Naive thymus-derived CD4-positive, alpha-beta T cell (primary cell): ENCODE data around the gene PRLH. TPM values are rescaled to one million over a fixed set of nuclear protein-coding genes. Genes with fewer than 3 reads are reported as not detected.

Experiments
- ATAC-seq: fragments of 150-1000 bp; cut with Tn5 transposase; 2 replicates; pipeline ENCODE4 v1.10.0; 2021; ENCODE audit warnings: mild to moderate bottlenecking, moderate library complexity
- CTCF ChIA-PET: fragments of 350-600 bp; sonication (Branson Sonifier 250); formaldehyde crosslinking; loops from one replicate; lab custom pipeline; 2021; ENCODE audit warnings: antibody characterized with exemption; lab: Charles Lee
- POLR2A ChIA-PET: fragments of 350-600 bp; sonication (Branson Sonifier 250); formaldehyde crosslinking; loops from one replicate; lab custom pipeline; 2021; ENCODE audit warnings: antibody characterized with exemption, inconsistent platforms; lab: Charles Lee
- DNase-seq, 9 donors: peaks; one replicate each; pipeline versions ENCODE4 v3.0.0 to v3.0.0-alpha.2; 2020 to 2022; ENCODE audit warnings: mixed read lengths in 1 of 9
- H3K27ac ChIP-seq: one replicate; pipeline ENCODE4 v1.7.0; 2013; ENCODE audit warnings: mild to moderate bottlenecking, low read depth, low read length, moderate library complexity
- H3K27me3 ChIP-seq, 2 donors: one replicate each; pipeline ENCODE4 v1.7.0; 2013; ENCODE audit warnings: low read length in 2 of 2, mild to moderate bottlenecking in 2 of 2, moderate library complexity in 2 of 2; ENCODE audit not compliant: control insufficient read depth in 2 of 2, insufficient read depth in 2 of 2
- H3K36me3 ChIP-seq, 3 experiments: 1 replicate in 2 of 3; 2 replicates in 1 of 3; pipeline ENCODE4 v1.7.0; 2013; ENCODE audit warnings: low read length in 3 of 3, mild to moderate bottlenecking in 3 of 3, moderate library complexity in 1 of 3; ENCODE audit not compliant: insufficient read depth in 3 of 3, control insufficient read depth in 2 of 3
- H3K4me1 ChIP-seq, 2 donors: one replicate each; pipeline ENCODE4 v1.7.0; 2013; ENCODE audit warnings: low read length in 2 of 2, mild to moderate bottlenecking in 2 of 2, moderate library complexity in 1 of 2; ENCODE audit not compliant: control insufficient read depth in 2 of 2, insufficient read depth in 2 of 2
- H3K4me3 ChIP-seq: 2 replicates; pipeline ENCODE4 v1.7.0; 2013; ENCODE audit warnings: mild to moderate bottlenecking, low read length
- H3K9me3 ChIP-seq, 3 experiments: 1 replicate in 2 of 3; 2 replicates in 1 of 3; pipeline ENCODE4 v1.7.0; 2013; ENCODE audit warnings: low read length in 3 of 3; ENCODE audit not compliant: control insufficient read depth in 2 of 3
- H3K27ac Mint-ChIP-seq, 9 donors: one replicate each; pipeline ENCODE4 v1.8.0; 2020 to 2022; ENCODE audit warnings: mixed read lengths in 9 of 9, mild to moderate bottlenecking in 8 of 9, moderate library complexity in 5 of 9, inconsistent platforms in 2 of 9
- H3K27me3 Mint-ChIP-seq, 5 donors: one replicate each; pipeline ENCODE4 v1.8.0; 2021 to 2022; ENCODE audit warnings: mixed read lengths in 5 of 5, mild to moderate bottlenecking in 1 of 5
- H3K36me3 Mint-ChIP-seq, 5 donors: one replicate each; pipeline ENCODE4 v1.8.0; 2020 to 2022; ENCODE audit warnings: mixed read lengths in 5 of 5, mild to moderate bottlenecking in 3 of 5, inconsistent platforms in 1 of 5
- H3K4me1 Mint-ChIP-seq, 7 donors: one replicate each; pipeline ENCODE4 v1.8.0; 2020 to 2022; ENCODE audit warnings: mixed read lengths in 7 of 7, mild to moderate bottlenecking in 3 of 7, inconsistent platforms in 1 of 7
- H3K4me3 Mint-ChIP-seq, 10 donors: one replicate each; pipeline ENCODE4 v1.8.0; 2020 to 2022; ENCODE audit warnings: mild to moderate bottlenecking in 10 of 10, mixed read lengths in 10 of 10, moderate library complexity in 6 of 10, inconsistent platforms in 2 of 10
- H3K9me3 Mint-ChIP-seq, 11 donors: one replicate each; pipeline ENCODE4 v1.8.0; 2020 to 2022; ENCODE audit warnings: mixed read lengths in 11 of 11, mild to moderate bottlenecking in 4 of 11, inconsistent platforms in 1 of 11, moderate library complexity in 1 of 11
- intact Hi-C, 2 donors: fragments of 100-400 bp; cut with micrococcal nuclease; formaldehyde crosslinking; loops; one replicate each; pipeline ENCODE4 v1.15.1; 2023
- polyA plus RNA-seq, 2 donors: library from polyadenylated mRNA; unstranded; fragments of 300-500 nt; fragmentation: Illumina TruSeq; gene quantifications; one replicate each; pipeline ENCODE4 v1.2.3, GENCODE V29; 2021
- total RNA-seq, 6 experiments: library from RNA in 5 of 6; stranded (reverse) in 5 of 6; gene quantifications; 1 replicate in 5 of 6; 2 replicates in 1 of 6; pipeline ENCODE4 v1.2.3 and lab custom pipeline; 2021 to 2026

PRLH gene
- total and polyA plus RNA-seq, 7 experiments from 2014 or later = not detected

GRCh38 chr2:237546876-237547395 lies 19.4 kb upstream of the PRLH start:
- intact Hi-C loops = no loop called here
- Histone ChIP-seq H3K9me3 (no peaks in the 10 kb centered on the region), H3K36me3 (no peaks in the 10 kb centered on the region), H3K4me1 (no peaks in the 10 kb centered on the region), H3K4me3 (no peak overlapping the region), H3K27me3 (no peaks in the 10 kb centered on the region), H3K27ac (no peak overlapping the region)
- ChIA-PET POLR2A (no interaction called here), CTCF (no interaction called here)
- H3K4me3 Mint-ChIP-seq = no peak overlapping the region
- H3K36me3 Mint-ChIP-seq = no peaks in the 10 kb centered on the region
- no peaks in the 10 kb centered on the region for H3K4me1 Mint-ChIP-seq
- H3K27me3 Mint-ChIP-seq = peaks cover 0 to 7% (median 0%) of the 10 kb centered on the region in 5 donors
- DNase-seq (no peak), ATAC-seq (no peak)
- no peak overlapping the region for H3K27ac Mint-ChIP-seq
- H3K9me3 Mint-ChIP-seq = no peaks in the 10 kb centered on the region

DNA sequence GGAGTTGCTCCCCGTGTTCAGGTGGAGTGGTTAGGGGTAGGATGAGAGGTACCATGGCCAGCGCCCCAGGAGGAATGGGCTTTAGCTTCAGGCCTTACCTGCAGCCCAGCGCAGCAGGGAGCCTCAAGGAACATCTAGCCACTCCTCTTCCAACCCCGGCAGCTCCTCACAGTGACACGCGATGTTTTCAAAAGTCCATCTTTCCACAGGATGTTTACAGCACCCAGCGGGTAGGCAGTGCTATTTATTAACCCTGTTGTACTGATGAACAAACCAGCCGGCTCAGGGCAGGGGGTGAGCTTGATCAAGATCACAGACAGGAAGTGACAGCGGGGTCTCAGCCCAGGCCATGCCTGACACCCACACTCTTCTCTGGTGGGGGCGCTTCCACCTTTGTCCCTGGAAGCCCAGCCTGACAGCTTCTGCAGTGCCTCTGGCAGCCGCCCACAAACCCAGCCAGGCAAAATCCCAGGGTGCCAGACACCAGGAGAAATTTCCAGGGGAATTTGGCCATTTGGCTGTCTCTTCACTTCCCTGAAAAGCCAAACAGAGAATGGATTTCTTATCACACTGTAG lies 18.4 kb upstream of the PRLH start:
- Mint-ChIP-seq H3K4me3 (no peak overlapping the region), H3K27ac (no peak overlapping the region), H3K4me1 (no peaks in the 10 kb centered on the region), H3K9me3 (peaks cover 0 to 4% (median 0%) of the 10 kb centered on the region in 11 donors), H3K27me3 (peaks cover 0 to 7% (median 0%) of the 10 kb centered on the region in 5 donors), H3K36me3 (no peaks in the 10 kb centered on the region)
- intact Hi-C loops = no loop called here
- no peak overlapping the region for H3K4me3 ChIP-seq
- ATAC-seq = no peak
- CTCF ChIA-PET = no interaction called here
- DNase-seq = no peak
- POLR2A ChIA-PET = no interaction called here
- no peaks in the 10 kb centered on the region for H3K36me3 ChIP-seq
- H3K4me1 ChIP-seq = no peaks in the 10 kb centered on the region
- no peaks in the 10 kb centered on the region for H3K27me3 ChIP-seq
- H3K9me3 ChIP-seq = no peaks in the 10 kb centered on the region
- no peak overlapping the region for H3K27ac ChIP-seq

- no peak for ATAC-seq
- no peak overlapping the region for H3K27ac Mint-ChIP-seq
- CTCF ChIA-PET = no interaction called here
- intact Hi-C loops = no loop called here
- peaks cover 0 to 16% (median 0%) of the 10 kb centered on the region in 11 donors for H3K9me3 Mint-ChIP-seq
- Histone ChIP-seq H3K27ac (no peak overlapping the region), H3K27me3 (no peaks in the 10 kb centered on the region), H3K36me3 (no peaks in the 10 kb centered on the region), H3K4me1 (no peaks in the 10 kb centered on the region), H3K9me3 (no peaks in the 10 kb centered on the region), H3K4me3 (no peak overlapping the region)
- POLR2A ChIA-PET = no interaction called here
- no peaks in the 10 kb centered on the region for H3K4me1 Mint-ChIP-seq
- H3K36me3 Mint-ChIP-seq = no peaks in the 10 kb centered on the region
- no peak overlapping the region for H3K4me3 Mint-ChIP-seq
- peaks cover 0 to 11% (median 0%) of the 10 kb centered on the region in 5 donors for H3K27me3 Mint-ChIP-seq
- no peak for DNase-seq
These were observed 17.2 kb upstream of the PRLH start for GRCh38 chr2:237549216-237549615.

DNA sequence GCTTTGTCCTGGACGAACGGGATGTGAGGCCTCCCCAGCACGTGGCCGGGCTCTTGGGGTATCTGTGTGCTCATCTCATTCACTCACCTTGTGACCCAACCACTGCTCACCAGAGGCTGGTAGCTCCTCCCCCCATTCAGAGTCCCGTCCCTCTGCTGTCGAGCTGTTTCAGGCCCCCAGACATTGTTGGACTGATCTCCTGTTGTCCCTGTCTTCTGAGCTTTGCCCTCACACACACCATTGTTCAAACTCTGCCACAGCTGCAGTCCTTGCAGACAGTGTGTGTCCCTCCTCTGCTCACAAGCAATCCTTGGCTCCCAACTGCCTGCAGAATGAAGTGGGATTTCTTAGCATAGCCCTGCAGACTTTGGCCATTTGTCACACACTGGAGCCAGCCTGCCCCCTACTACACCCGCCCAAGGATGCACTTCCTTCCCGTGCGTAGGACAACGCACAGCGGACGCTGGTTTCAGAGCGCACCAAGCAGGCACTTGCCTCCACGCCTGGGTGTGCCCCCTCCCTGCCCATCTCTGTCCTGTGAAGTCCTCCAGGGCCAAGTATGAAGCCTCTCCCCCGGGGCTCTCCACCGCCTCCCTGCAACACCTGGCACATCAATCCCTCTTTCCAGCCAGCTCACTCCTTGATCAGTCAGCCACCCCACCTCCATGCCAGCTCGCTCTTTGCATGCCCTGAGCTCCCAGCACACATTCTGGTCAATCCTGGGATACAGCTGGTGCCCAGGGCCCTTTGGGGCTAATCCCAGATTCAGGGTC lies 16.5 kb upstream of the PRLH start:
- no peaks in the 10 kb centered on the region for H3K4me1 ChIP-seq
- H3K36me3 ChIP-seq = no peaks in the 10 kb centered on the region
- no peak overlapping the region for H3K4me3 ChIP-seq
- CTCF ChIA-PET = no interaction called here
- no peak overlapping the region for H3K27ac ChIP-seq
- DNase-seq = no peak
- POLR2A ChIA-PET = no interaction called here
- peaks cover 0 to 22% (median 0%) of the 10 kb centered on the region in 11 donors for H3K9me3 Mint-ChIP-seq
- intact Hi-C loops = no loop called here
- no peak overlapping the region for H3K27ac Mint-ChIP-seq
- no peaks in the 10 kb centered on the region for H3K27me3 ChIP-seq
- no peaks in the 10 kb centered on the region for H3K9me3 ChIP-seq
- no peak for ATAC-seq
- peaks cover 0 to 11% (median 0%) of the 10 kb centered on the region in 5 donors for H3K27me3 Mint-ChIP-seq
- no peaks in the 10 kb centered on the region for H3K36me3 Mint-ChIP-seq
- no peaks in the 10 kb centered on the region for H3K4me1 Mint-ChIP-seq
- no peak overlapping the region for H3K4me3 Mint-ChIP-seq

- no peak for ATAC-seq
These were observed 15.3 kb upstream of the PRLH start for GRCh38 chr2:237551071-237551574.

DNA sequence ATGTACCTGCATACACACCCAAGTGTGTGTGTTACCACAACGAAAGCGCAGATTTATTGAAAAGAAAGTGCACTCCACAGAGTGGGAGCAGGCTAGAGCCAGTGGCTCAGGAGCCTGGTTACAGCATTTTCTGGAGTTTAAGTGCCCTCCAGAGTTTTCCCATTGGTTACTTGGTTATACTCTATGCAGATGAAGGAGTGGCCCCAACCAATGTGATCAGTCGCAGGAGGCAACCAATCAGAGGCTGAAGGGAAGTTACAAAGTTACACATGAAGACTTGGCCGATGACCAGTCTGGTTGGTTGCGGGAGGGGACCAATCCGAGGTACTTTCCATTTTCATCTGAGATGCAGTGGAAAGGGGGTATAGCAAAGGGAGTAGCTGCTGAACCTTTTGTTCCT lies 13.5 kb upstream of the PRLH start:
- CTCF ChIA-PET = no interaction called here
- Histone ChIP-seq H3K4me3 (no peak overlapping the region), H3K27ac (no peak overlapping the region), H3K36me3 (no peaks in the 10 kb centered on the region), H3K27me3 (no peaks in the 10 kb centered on the region), H3K9me3 (no peaks in the 10 kb centered on the region), H3K4me1 (peaks cover 0 to 6% of the 10 kb centered on the region in 2 donors)
- Mint-ChIP-seq H3K36me3 (peaks cover 0 to 7% (median 0%) of the 10 kb centered on the region in 5 donors), H3K4me3 (no peak overlapping the region), H3K27me3 (peaks cover 0 to 10% (median 0%) of the 10 kb centered on the region in 5 donors), H3K4me1 (peaks cover 0 to 11% (median 10%) of the 10 kb centered on the region in 7 donors), H3K9me3 (peaks cover 0 to 41% (median 8%) of the 10 kb centered on the region in 11 donors), H3K27ac (no peak overlapping the region)
- POLR2A ChIA-PET = no interaction called here
- ATAC-seq (no peak), DNase-seq (no peak)
- intact Hi-C loops = no loop called here

More at GRCh38 chr2:237551071-237551574, 15.3 kb upstream of the PRLH start:
- H3K4me3 ChIP-seq = no peak overlapping the region
- intact Hi-C loops = no loop called here
- no peak for DNase-seq
- no peak overlapping the region for H3K4me3 Mint-ChIP-seq
- H3K4me1 ChIP-seq = no peaks in the 10 kb centered on the region
- H3K27ac ChIP-seq = no peak overlapping the region
- no peak overlapping the region for H3K27ac Mint-ChIP-seq
- no peaks in the 10 kb centered on the region for H3K4me1 Mint-ChIP-seq
- POLR2A ChIA-PET = no interaction called here
- H3K27me3 Mint-ChIP-seq = peaks cover 0 to 11% (median 0%) of the 10 kb centered on the region in 5 donors
- H3K36me3 Mint-ChIP-seq = peaks cover 0 to 2% (median 0%) of the 10 kb centered on the region in 5 donors
- H3K9me3 Mint-ChIP-seq = peaks cover 0 to 34% (median 2%) of the 10 kb centered on the region in 11 donors
- no peaks in the 10 kb centered on the region for H3K36me3 ChIP-seq
- H3K9me3 ChIP-seq = no peaks in the 10 kb centered on the region
- no peaks in the 10 kb centered on the region for H3K27me3 ChIP-seq
- CTCF ChIA-PET = no interaction called here
